ENCODE data around the gene NSG1.
"Not testable (repeated sequence)": the region's sequence is repeated elsewhere in the genome, so short reads cannot be mapped to it uniquely, and the experiment has no call there.

The NSG1 gene

GRCh38 chr4:4386736-4387392 lies at the start of gene NSG1:
Gene NSG1, plus strand, starts transcription at chr4:4387102. Its CDS starts 528 bp downstream, at chr4:4387630.
- no peak for DNase-seq

- DNase-seq, result no peak
Measured at GRCh38 chr4:4338210-4339001, 48.5 kb upstream of the NSG1 start.

GRCh38 chr4:4339504-4340085 lies 47.3 kb upstream of the NSG1 start:
- DNase-seq, result no peak

- no peak for DNase-seq
Measured at GRCh38 chr4:4341861-4342650, 44.8 kb upstream of the NSG1 start.

GRCh38 chr4:4343038-4343437 lies 43.9 kb upstream of the NSG1 start:
- no peak for DNase-seq

- DNase-seq, result no peak
Measured at GRCh38 chr4:4344915-4345527, 41.9 kb upstream of the NSG1 start.

GRCh38 chr4:4347585-4347984 lies 39.3 kb upstream of the NSG1 start:
- DNase-seq, result no peak

- not testable (repeated sequence) for DNase-seq
Measured at GRCh38 chr4:4348585-4348984, 38.3 kb upstream of the NSG1 start.

- DNase-seq, result no peak
Measured at GRCh38 chr4:4349867-4350266, 37.0 kb upstream of the NSG1 start.

- no peak for DNase-seq
Measured at GRCh38 chr4:4350909-4351308, 36.0 kb upstream of the NSG1 start.

- DNase-seq, result no peak
Measured at GRCh38 chr4:4355302-4355701, 31.6 kb upstream of the NSG1 start.

- DNase-seq, result no peak
Measured at GRCh38 chr4:4356106-4357041, 30.5 kb upstream of the NSG1 start.

GRCh38 chr4:4358093-4358854 lies 28.6 kb upstream of the NSG1 start:
- DNase-seq, result no peak

GRCh38 chr4:4361883-4362282 lies 25.0 kb upstream of the NSG1 start:
- DNase-seq, result no peak

GRCh38 chr4:4362991-4363697 lies 23.8 kb upstream of the NSG1 start:
- DNase-seq, result no peak

- DNase-seq, result no peak
Measured at GRCh38 chr4:4364061-4364460, 22.8 kb upstream of the NSG1 start.

GRCh38 chr4:4364486-4365208 lies 22.3 kb upstream of the NSG1 start:
- DNase-seq, result no peak

- DNase-seq, result no peak
Measured at GRCh38 chr4:4368809-4369580, 17.9 kb upstream of the NSG1 start.
